ENCODE measurements around the gene AHCYL2.
"Not testable (repeated sequence)": the region's sequence is repeated elsewhere in the genome, so short reads cannot be mapped to it uniquely, and the experiment has no call there.

The AHCYL2 gene

DNA sequence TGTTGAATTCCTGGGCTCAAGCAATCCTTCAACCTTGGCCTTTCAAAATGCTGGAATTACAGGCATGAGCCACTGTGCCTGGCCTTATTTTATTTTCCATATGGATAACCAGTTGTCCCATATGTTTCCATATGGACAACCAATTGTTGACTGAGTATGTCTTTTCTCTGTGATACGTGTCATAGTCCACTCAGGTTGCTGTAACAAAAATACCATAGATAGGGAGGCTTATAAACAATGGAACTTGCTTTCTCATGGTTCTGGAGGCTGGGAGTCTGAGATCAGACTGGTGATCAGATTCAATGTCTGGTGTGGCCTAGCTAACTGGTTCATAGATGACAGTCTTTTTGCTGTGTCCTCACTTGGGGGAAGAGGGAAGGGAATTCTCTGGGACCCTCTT lies 19.4 kb downstream of the AHCYL2 start:
- DNase-seq (ENCODE audit: low read depth): no peak

- DNase-seq (ENCODE audit: low read depth): no peak
Measured at GRCh38 chr7:129245533-129245932, 20.7 kb downstream of the AHCYL2 start.

- DNase-seq (ENCODE audit: low read depth): no peak
Measured at GRCh38 chr7:129247087-129247486, 22.3 kb downstream of the AHCYL2 start.

DNA sequence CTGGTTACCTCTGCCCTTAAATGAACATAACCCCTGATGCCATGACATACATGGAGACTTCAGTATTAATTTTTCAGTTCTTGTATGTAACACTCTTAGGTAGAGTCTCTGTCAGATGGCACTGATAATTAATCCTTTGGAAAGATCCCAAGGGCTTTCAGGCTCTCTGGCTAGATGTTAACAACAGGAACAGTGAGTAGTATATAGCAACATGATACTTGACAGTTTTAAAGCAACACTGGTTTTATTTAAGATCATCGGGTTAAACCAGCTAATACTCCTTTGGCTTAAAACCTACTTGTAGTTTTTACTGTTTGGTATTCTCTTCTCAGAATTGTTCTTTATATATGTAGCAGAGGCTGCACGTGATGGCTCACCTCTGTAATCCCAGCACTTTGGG lies 27.3 kb downstream of the AHCYL2 start:
- DNase-seq (ENCODE audit: low read depth): no peak

DNA sequence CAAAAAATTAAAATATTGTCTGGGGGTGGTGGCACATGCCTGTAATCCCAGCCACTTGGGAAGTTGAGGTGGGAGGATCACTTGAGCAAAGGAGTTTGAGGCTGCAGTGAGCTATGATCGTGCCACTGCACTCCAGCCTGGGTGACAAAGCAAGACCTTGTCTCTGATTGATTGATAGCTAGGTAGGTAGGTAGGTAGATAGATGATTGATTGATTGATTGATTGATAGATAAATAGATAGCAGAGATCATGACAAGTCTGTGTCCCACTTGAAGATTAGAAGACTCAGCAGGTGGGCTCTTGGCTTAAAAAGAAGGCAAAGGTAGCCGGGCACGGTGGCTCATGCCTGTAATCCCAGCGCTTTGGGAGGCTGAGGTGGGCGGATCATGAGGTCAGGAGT lies 27.8 kb downstream of the AHCYL2 start:
- not testable (repeated sequence) for DNase-seq (ENCODE audit: low read depth)

- no peak for DNase-seq (ENCODE audit: low read depth)
Measured at GRCh38 chr7:129255800-129256199, 31.0 kb downstream of the AHCYL2 start.

DNA sequence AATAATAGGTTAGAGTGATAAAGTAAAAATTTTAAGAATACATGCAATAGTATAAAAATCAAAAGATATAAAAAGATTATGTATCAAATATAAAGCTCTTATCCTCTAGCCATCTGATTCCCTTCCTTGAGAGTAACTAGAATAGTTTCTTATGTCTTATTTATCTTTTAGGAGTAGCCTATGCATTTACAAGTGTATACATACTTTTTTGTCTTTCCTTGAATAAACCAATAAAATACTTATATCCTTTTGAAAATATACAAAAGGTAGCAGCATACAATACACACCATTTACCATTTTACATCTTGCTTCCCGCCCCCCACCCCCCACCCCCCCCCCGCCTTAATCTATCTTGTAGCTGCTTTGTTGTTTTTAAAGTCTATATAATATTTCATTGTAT lies 31.4 kb downstream of the AHCYL2 start:
- no peak for DNase-seq (ENCODE audit: low read depth)

GRCh38 chr7:129257168-129257567 lies 32.3 kb downstream of the AHCYL2 start:
- no peak for DNase-seq (ENCODE audit: low read depth)

GRCh38 chr7:129258649-129259389 lies 34.0 kb downstream of the AHCYL2 start:
- no peak for DNase-seq (ENCODE audit: low read depth)

DNA sequence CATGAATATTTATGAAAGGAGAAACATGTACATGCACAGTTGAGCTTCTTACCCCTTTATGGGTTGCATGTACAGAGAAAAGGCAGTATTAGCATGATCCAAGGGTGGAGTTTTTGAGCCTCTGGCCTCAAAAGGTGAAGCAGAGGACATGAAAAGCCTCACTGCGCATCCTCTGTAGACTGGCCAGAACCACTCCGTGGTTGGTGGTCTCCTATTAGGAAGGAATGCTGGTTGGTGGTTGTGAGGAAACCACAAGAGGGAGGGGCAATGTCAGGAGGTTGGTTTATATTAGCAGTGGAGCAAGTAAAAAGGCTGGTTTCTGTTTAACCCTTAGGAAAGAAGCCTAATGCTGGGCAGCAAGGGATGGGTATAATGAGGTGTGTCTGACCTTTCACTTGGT lies 37.5 kb downstream of the AHCYL2 start:
- DNase-seq (ENCODE audit: low read depth): no peak

GRCh38 chr7:129263168-129263567 lies 38.3 kb downstream of the AHCYL2 start:
- no peak for DNase-seq (ENCODE audit: low read depth)

- no peak for DNase-seq (ENCODE audit: low read depth)
Measured at GRCh38 chr7:129264534-129264933, 39.7 kb downstream of the AHCYL2 start.

- DNase-seq (ENCODE audit: low read depth): no peak
Measured at GRCh38 chr7:129265328-129265727, 40.5 kb downstream of the AHCYL2 start.

GRCh38 chr7:129266181-129266580 lies 41.4 kb downstream of the AHCYL2 start:
- DNase-seq (ENCODE audit: low read depth): no peak

GRCh38 chr7:129270077-129270476 lies 45.2 kb downstream of the AHCYL2 start:
- DNase-seq (ENCODE audit: low read depth): no peak

GRCh38 chr7:129271500-129272355 lies 46.9 kb downstream of the AHCYL2 start:
- DNase-seq (ENCODE audit: low read depth): no peak

DNA sequence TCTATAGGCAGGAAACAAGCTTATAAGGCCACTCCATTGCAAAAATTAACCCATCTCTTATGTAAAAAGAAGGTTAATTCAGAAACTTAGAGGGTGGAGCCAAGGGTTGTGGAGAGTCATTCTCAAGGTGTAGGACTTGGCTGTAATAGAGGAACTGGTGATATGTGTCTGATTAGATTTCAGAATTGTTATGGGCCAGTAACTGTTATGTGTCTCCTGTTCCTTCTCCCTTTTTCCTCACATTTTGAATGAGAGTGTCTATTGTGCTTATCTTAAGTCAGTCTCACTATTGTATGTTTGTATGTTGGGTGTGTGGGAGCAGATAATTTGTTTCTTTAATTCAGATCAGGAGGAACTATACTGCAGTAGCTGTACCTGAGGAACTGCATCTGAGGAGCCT lies 49.1 kb downstream of the AHCYL2 start:
- no peak for DNase-seq (ENCODE audit: low read depth)

DNA sequence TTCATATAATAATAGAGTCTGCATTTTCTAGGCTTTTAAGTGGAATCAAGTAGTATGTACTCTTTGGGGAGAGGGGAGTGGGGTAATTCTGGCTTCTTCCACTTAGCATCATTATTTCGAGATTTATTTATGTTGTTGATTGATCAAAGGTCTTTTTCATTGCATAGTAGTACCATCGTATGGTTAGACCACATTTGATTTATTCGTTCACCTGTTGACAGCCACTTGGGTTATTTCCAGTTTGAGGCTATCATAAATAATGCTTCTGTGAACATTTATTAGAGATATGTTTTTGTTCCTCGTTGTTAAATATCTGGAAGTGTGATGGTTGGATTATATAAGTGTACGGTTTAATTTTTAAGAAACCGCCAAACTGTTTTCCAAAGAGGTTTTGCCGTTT lies 52.8 kb downstream of the AHCYL2 start:
- no peak for DNase-seq (ENCODE audit: low read depth)

GRCh38 chr7:129278688-129279087 lies 53.9 kb downstream of the AHCYL2 start:
- DNase-seq (ENCODE audit: low read depth): no peak

DNA sequence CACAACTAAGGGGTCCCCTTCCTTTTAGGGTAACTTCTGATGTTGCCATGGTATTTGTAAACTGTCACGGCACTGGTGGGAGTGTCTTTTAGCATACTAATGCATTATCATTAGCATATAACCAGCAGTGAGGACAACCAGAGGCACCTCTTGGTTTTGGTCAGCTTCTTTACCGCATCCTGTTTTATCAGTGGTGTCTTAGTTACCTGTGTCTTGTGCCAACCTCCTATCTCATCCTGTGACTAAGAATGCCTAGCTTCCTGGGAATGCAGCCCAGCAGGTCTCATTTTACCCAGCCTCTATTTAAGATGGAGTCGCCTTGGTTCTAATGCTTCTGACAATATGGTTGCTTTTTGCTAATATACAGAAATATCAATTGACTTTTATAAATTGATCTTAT lies 54.9 kb downstream of the AHCYL2 start:
- no peak for DNase-seq (ENCODE audit: low read depth)

DNA sequence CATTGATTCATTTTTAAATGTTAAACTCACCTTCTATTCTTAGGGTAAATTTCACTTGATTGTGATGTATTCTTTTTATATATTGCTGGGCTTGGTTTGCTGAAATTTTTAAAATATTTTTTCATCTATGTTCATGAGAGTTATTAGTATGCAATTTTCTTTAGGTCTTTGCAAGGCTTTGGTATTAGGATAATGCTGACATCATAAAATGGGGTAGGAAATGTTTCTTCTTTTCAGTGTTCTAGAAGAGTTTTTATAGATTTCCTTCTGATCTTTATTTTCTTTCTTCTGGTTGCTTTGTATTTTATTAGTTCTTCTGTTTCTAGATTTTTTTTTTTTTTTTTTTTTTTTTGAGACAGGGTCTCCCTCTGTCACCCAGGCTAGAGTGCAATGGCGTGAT lies 56.3 kb downstream of the AHCYL2 start:
- no peak for DNase-seq (ENCODE audit: low read depth)

GRCh38 chr7:129282865-129283264 lies 58.0 kb downstream of the AHCYL2 start:
- DNase-seq (ENCODE audit: low read depth): no peak

DNA sequence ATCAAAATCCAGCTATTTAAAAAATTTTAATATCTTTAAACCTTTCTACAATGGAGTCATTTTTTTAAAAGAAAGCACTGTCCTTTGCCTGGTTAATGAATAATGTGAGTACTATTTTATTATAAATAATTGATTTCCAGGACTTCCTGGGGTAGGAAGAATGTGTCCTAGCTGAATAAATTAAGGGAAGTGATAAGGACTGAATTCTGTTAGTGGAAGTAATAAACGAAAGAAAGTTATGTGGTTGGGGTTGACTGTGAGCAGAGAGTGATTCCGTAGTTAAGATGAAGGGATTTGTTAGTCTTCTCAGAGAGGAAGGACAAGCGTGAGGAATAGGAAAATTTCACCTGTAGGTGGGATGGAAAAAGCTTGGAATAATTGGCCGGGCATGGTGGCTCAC lies 59.1 kb downstream of the AHCYL2 start:
- no peak for DNase-seq (ENCODE audit: low read depth)

DNA sequence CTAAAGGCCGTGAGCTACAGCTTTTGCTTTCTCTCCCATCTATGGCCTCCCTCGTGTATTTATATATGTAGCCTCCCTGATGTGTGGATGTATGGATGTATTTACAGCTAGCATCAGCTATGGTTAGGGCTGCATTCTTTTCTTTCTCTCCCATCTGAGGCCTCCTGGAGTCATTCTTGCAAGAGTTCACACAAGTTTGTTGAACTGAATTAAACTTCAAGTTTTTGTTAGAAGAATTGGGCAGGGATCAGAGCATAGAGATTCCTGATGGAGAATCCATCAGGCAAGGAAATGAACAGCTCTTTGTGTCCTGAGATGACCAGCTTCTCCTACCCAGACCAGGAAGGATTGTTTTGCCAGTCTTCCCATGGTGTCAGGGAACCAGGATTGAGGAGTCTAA lies 60.3 kb downstream of the AHCYL2 start:
- no peak for DNase-seq (ENCODE audit: low read depth)
